Left lung (tissue), 10 donors: ENCODE results near the gene RFT1. TPM values are rescaled to one million over a fixed set of nuclear protein-coding genes. Genes with fewer than 3 reads are reported as not detected.

Source experiments
- ATAC-seq: fragments of 200-7000 bp; cut with Tn5 transposase; one replicate; pipeline ENCODE4 v1.9.1; 2020; ENCODE audit warnings: moderate library complexity
- DNase-seq, 4 donors: peaks; one replicate each; pipeline ENCODE4 v3.0.0-alpha.2; 2013 to 2020
- H3K27ac ChIP-seq, 2 donors: fragments of 200-600 bp; sonication (generic) in 1 of 2; one replicate each; pipeline versions ENCODE4 v1.5.0 to v1.8.0; 2020 to 2021
- H3K27me3 ChIP-seq, 2 donors: fragments of 200-600 bp; sonication (generic) in 1 of 2; one replicate each; pipeline versions ENCODE4 v1.5.0 to v1.8.0; 2020 to 2021
- H3K36me3 ChIP-seq, 2 donors: fragments of 200-600 bp; sonication (generic) in 1 of 2; one replicate each; pipeline versions ENCODE4 v1.5.0 to v1.8.0; 2020 to 2021
- H3K4me1 ChIP-seq, 2 donors: fragments of 200-600 bp; one replicate each; pipeline ENCODE4 v1.8.0; 2021
- H3K4me3 ChIP-seq, 2 donors: fragments of 200-600 bp; sonication (generic) in 1 of 2; one replicate each; pipeline versions ENCODE4 v1.5.0 to v1.8.0; 2020 to 2021; ENCODE audit warnings: mild to moderate bottlenecking in 1 of 2
- H3K9me3 ChIP-seq, 2 donors: fragments of 200-600 bp; sonication (generic) in 1 of 2; one replicate each; pipeline versions ENCODE4 v1.5.0 to v1.8.0; 2020 to 2021
- CTCF ChIP-seq, 2 donors: fragments of 200-600 bp; sonication (generic) in 1 of 2; IDR thresholded peaks; one replicate each; pipeline versions ENCODE4 v1.5.0 to v1.8.0; 2021; ENCODE audit warnings: antibody characterized with exemption in 2 of 2
- intact Hi-C, 2 donors: fragments of 100-400 bp; cut with DNase I; formaldehyde crosslinking; loops; one replicate each; pipeline versions ENCODE4 v1.11.2 to v1.14.2; 2022
- polyA plus RNA-seq, 6 donors: library from polyadenylated mRNA; unstranded; fragments of 120-200 nt; gene quantifications; one replicate each; pipeline ENCODE4 v1.2.1, GENCODE V29; 2013; ENCODE audit not compliant: insufficient read length in 6 of 6
- total RNA-seq, 2 donors: library from RNA; stranded (reverse); fragmentation: NEBNext Ultra II Directional; extraction: Animal tissue kit (Norgen Biotek cat#: 25700); gene quantifications; one replicate each; pipeline ENCODE4 v1.2.1, GENCODE V29; 2021
- donor health status: DM: no; HTN: yes; CAD: no.
- donor health status: DM: no; HTN: no; CAD: no.

RFT1 gene
- total and polyA plus RNA-seq, 8 donors = 23.2 to 28.0 (median 24.4) TPM

- DNase-seq (no peak), ATAC-seq (no peak)
- intact Hi-C loops = no loop called here
- Histone ChIP-seq H3K4me3 (no peak overlapping the region), H3K36me3 (peaks cover 3 to 69% of the 10 kb centered on the region in 2 donors), H3K27ac (peak overlapping the region in 1 of 2 donors; percentile 72), H3K9me3 (no peaks in the 10 kb centered on the region), H3K4me1 (peaks cover 2 to 31% of the 10 kb centered on the region in 2 donors), H3K27me3 (no peaks in the 10 kb centered on the region)
- TF ChIP-seq CTCF (IDR thresholded peaks at IDR 0.05) = no peak
Measured at GRCh38 chr3:53123953-53124352, 6.3 kb downstream of the RFT1 start.

- no peak overlapping the region for H3K4me3 ChIP-seq
- no peak for TF ChIP-seq CTCF (IDR thresholded peaks at IDR 0.05)
- intact Hi-C loops = no loop called here
- peak overlapping the region in 1 of 2 donors; percentile 72 for H3K27ac ChIP-seq
- H3K36me3 ChIP-seq = peaks cover 3 to 74% of the 10 kb centered on the region in 2 donors
- H3K9me3 ChIP-seq = no peaks in the 10 kb centered on the region
- no peaks in the 10 kb centered on the region for H3K27me3 ChIP-seq
- DNase-seq = no peak
- peaks cover 0 to 26% of the 10 kb centered on the region in 2 donors for H3K4me1 ChIP-seq
- no peak for ATAC-seq
Measured at GRCh38 chr3:53123510-53123909, 6.7 kb downstream of the RFT1 start.

GRCh38 chr3:53122933-53123305 is 7.3 kb downstream of the RFT1 start:
- Histone ChIP-seq H3K4me3 (no peak overlapping the region), H3K27me3 (no peaks in the 10 kb centered on the region), H3K9me3 (no peaks in the 10 kb centered on the region), H3K4me1 (peaks cover 0 to 22% of the 10 kb centered on the region in 2 donors), H3K27ac (peak overlapping the region in 1 of 2 donors; percentile 72), H3K36me3 (peaks cover 3 to 80% of the 10 kb centered on the region in 2 donors)
- intact Hi-C loops = no loop called here
- DNase-seq = no peak
- TF ChIP-seq CTCF (IDR thresholded peaks at IDR 0.05) = no peak
- no peak for ATAC-seq

GRCh38 chr3:53122255-53122932 is 7.8 kb downstream of the RFT1 start:
- DNase-seq (no peak), ATAC-seq (no peak)
- Histone ChIP-seq H3K9me3 (no peaks in the 10 kb centered on the region), H3K27ac (peak overlapping the region in 1 of 2 donors; percentile 72), H3K4me3 (no peak overlapping the region), H3K4me1 (peaks cover 0 to 22% of the 10 kb centered on the region in 2 donors), H3K36me3 (peaks cover 3 to 85% of the 10 kb centered on the region in 2 donors), H3K27me3 (no peaks in the 10 kb centered on the region)
- intact Hi-C loops = no loop called here
- no peak for TF ChIP-seq CTCF (IDR thresholded peaks at IDR 0.05)

- intact Hi-C loops = no loop called here
- Histone ChIP-seq H3K4me3 (no peak overlapping the region), H3K9me3 (no peaks in the 10 kb centered on the region), H3K27me3 (no peaks in the 10 kb centered on the region), H3K36me3 (peaks cover 3 to 98% of the 10 kb centered on the region in 2 donors), H3K4me1 (peaks cover 0 to 26% of the 10 kb centered on the region in 2 donors), H3K27ac (no peak overlapping the region)
- ATAC-seq = no peak
- no peak for DNase-seq
- TF ChIP-seq CTCF (IDR thresholded peaks at IDR 0.05) = no peak
Measured at GRCh38 chr3:53120336-53120735, 9.9 kb downstream of the RFT1 start.
